SHP77 treated with DMSO at 0.1 percent for 48 hours (cell line): ENCODE measurements around the gene SYAP1.
"Not testable (repeated sequence)": the region's sequence is repeated elsewhere in the genome, so short reads cannot be mapped to it uniquely, and the experiment has no call there.

Experiments
- DNase-seq: peaks from one replicate; lab custom pipeline; 2025; lab: John Stamatoyannopoulos, UW

The SYAP1 gene

GRCh38 chrX:16779815-16780214 is 60.4 kb downstream of the SYAP1 start:
- DNase-seq = not testable (repeated sequence)

DNA sequence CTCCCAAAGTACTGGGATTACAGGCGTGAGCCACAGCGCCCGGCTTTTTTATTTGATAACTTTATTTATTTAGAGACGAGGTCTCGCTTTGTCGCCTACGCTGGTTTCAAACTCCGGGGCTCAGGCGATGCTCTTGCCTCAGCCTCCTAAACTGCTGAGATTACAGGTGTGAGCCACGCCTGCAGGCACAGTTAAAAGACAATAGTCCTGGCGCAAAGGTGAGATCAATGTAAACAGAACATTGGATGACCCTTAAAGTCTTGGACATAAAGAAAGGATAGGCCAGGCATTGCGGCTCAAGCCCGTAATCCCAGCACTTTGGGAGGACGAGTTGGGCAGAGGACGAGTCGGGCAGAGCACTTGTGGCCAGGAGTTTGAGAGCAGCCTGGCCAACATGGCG is 64.0 kb downstream of the SYAP1 start:
- DNase-seq = no peak

- not testable (repeated sequence) for DNase-seq
Observed at GRCh38 chrX:16784440-16784839, 65.0 kb downstream of the SYAP1 start.

GRCh38 chrX:16785247-16786138 is 66.1 kb downstream of the SYAP1 start:
- no peak for DNase-seq

DNA sequence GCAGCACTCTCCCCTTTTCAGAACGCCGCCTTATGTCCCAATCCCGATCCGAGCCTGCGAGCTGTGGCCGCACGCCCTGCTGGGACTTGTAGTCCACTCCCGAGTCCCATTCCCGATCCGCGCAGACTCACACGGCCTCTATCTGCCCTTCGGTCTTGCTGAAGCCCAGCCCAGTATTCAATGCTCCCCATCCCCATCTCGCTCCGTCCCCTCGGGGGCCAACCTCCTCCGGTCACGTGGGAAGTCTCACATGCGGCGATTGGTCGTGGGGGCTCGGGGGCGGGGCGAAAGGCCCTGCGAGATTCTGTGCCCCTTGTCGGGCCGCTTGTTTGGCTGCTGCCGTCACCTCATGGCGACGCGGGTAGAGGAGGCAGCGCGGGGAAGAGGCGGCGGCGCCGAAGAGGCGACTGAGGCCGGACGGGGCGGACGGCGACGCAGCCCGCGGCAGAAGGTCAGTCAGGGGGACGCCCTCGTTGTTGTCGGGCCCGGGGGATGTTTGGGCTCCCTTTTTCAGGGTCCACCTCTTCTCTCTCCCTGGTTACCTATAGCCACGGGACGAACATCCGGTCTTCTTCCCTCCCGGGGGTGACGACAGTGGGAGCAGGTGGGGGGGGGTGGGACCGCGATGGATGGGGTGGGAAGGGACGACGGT is 66.9 kb downstream of the SYAP1 start, which contains the start of gene TXLNG:
Gene TXLNG (plus strand): TSS at position 328 of the 652 bp plus-strand sequence. CDS start 22 bp downstream, at position 350.
- peak; percentile 79 for DNase-seq

GRCh38 chrX:16786791-16787735 is 67.7 kb downstream of the SYAP1 start:
- DNase-seq = no peak

DNA sequence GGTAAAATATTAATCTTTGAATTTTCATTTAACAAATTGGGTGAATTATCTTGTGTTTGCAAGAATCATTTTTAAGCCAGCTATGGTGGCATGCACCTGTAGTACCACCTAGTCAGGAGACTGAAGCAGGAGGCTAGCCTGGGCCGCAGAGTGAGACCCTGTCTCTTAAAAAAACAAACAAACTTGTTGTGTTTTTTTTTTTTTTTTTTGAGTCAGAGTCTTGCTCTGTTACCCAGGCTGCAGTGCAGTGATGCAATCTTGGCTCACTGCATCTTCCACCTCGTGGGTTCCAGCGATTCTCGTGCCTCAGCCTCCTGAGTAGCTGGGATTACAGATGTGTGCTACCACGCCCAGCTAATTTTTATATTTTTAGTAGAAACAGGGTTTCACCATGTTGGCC is 69.1 kb downstream of the SYAP1 start:
- DNase-seq = no peak

DNA sequence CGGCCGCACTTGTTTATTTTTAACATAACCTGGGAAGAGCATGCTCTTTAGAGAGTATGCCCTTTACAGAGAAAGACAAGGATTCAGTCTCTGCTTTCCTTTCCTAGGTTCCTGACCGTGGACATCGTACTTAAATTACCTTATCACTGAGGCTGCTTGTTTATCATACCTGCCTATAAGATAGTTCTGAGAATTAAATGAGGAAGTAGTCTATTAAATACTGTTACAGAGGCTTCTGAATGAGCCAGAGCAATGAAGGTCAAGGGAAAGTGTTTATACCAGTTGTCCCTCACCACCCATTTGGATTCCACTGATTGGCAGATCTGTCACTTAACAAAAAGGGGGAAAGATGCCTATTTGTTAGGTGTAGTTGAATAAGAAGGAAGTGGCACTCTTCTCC is 76.9 kb downstream of the SYAP1 start:
- DNase-seq = no peak

- no peak for DNase-seq
Observed at GRCh38 chrX:16797358-16797757, 77.9 kb downstream of the SYAP1 start.

DNA sequence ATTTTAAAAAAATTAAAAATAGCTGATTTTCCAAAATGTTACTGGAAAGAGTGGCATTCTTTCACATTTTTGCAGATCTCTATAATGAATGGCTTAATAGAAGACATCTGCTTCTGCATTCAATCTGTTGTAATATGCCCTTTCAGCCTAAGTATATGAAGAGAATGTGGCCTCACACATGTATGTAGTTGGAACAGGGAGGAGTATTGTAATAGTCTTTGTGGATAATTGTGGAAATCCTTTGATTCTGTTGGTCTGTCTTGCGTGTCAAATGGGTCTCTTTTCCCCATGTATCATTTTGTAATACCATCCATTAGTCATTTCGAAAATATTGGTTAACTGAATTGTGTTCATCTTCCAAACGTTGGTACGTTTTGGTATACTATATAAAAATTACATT is 78.4 kb downstream of the SYAP1 start:
- no peak for DNase-seq

DNA sequence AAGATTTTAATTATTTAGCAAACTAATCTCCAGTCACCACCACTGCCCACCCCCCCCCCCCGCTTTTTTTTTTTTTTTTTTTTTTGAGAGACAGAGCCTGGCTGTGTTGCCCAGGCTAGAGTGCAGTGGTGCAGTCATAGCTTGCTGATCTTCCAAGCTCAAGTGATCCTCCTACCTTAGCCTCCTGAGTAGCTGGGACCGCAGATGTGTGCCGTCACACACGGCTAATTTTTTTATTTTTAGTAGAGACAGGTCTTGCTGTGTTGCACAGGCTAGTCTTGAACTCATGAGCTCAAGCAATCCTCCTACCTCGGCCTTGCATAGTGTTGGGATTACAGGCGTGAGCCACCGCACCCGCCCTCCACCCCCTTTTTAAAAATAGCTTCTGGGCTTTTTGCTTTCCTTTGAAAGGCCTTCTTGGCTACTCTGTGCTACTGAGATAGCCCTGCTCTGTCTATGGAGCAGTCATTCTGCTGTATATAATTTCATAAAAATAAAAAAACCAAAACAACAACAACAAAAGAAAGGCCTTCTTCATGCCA is 85.6 kb downstream of the SYAP1 start:
- DNase-seq = no peak

DNA sequence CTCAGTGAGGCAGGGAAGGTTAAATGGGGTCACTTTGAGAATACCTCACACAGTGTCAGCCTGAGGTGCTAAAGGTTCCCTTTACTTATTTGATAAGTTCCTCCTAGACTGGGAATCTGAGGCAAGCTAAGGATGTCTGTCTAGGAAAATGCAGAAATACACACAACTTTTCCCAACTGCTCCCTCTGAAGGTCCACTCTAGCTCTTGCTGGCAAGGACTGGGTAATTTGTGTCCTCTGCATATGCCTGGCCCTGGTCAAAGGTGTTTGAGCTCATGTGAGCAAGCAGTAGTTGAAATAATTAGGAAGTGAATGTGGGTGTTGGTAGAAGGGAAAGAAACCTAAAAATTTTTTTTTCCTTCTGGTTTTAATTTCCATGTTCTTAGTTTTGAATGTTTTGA is 88.1 kb downstream of the SYAP1 start:
- DNase-seq = no peak

DNA sequence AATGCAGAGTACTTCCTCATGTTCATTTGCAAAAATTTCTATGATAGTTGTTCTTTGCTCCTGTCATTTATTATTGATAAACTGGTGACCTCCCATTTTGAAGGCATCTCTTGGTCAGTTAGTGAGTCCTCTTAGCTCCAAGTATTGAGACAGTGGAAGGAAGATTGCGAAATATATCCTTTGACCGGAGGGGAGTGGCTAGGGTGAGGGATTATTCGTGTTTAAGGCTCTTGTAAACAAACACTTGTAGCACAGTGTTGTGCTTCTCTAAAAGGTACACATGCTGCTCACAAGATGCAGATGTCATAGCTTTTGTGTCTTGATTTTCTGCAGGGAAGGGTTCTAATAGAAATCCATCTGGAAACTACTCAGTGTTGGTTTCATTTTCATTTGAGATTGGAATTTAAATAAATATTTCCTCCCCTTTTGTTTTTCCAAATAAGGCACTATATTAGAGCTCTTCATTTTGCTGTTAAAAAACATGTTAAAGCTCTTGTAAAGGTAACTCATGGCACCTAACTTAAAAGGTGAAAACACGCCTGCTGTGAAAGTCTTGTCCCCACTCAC is 88.6 kb downstream of the SYAP1 start:
- DNase-seq = no peak

DNA sequence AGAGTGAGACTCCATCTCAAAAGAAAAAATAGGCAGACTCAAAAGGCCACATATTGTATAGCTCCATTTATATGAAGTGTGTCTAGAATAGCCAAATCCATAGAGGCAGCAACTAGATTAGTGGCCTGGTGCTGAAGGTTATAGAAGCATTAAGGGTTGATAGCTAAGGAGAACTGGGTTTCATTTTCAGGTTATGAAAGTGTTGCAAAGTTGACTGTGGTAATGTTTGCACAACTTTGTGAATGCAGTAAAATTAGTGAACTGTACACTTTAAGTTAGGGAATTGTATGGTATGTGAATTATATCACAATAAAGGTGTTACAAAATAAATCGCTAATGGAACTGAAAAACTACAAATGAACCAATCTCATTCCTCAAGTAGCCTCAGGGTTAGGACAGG is 95.2 kb downstream of the SYAP1 start:
- no peak for DNase-seq
